Measurements from ENCODE around the gene RBM48. TPM values are rescaled to one million over a fixed set of nuclear protein-coding genes. Genes with fewer than 3 reads are reported as not detected.

RBM48 gene
- total and polyA plus RNA-seq, 2 donors (not counting 3 experiments of a cell fraction or from before 2014, with no cell fraction given), result 9.8 to 12.0 TPM

- dilution Hi-C loops (cut with MboI; ENCODE audit: extremely low pct_ligation_motif_present, low sequenced_read_pairs), result no loop called here
These were observed 19.0 kb downstream of the RBM48 start for GRCh38 chr7:92547579-92547978.

More at GRCh38 chr7:92547579-92547978, 19.0 kb downstream of the RBM48 start:
- peaks cover 0 to 2% of the 10 kb centered on the region in 2 experiments for H3K27me3 ChIP-seq (ENCODE audit: control insufficient read depth in 2 of 2, insufficient read depth in 2 of 2, low read length in 2 of 2)
- no TSS peak for BruUV-seq (replicated peaks)
- no peak overlapping the region for H3K4me2 ChIP-seq (ENCODE audit: insufficient read depth, low read length)
- no peaks in the 10 kb centered on the region for H3K9me3 ChIP-seq (replicated peaks; ENCODE audit: control insufficient read depth, insufficient read depth, low read length)
- TF ChIP-seq EZH2 (IDR thresholded peaks at IDR 0.05; ENCODE audit: borderline replicate concordance, low read depth, low read length, severe bottlenecking) (no peak), POLR2A (IDR thresholded peaks at IDR 0.05; ENCODE audit: low read depth, low read length) (no peak), POLR2AphosphoS5 (IDR thresholded peaks at IDR 0.05; ENCODE audit: insufficient read depth, low read depth, low read length) (no peak), MYC (IDR thresholded peaks at IDR 0.05; ENCODE audit: low read depth, low read length) (no peak), GATA2 (IDR thresholded peaks at IDR 0.05; ENCODE audit: insufficient read depth, insufficient read length, low read depth, low read length) (no peak), FOS (IDR thresholded peaks at IDR 0.05; ENCODE audit: borderline replicate concordance, insufficient read depth, low read length) (no peak), JUN (IDR thresholded peaks at IDR 0.05; ENCODE audit: borderline replicate concordance, insufficient read depth, insufficient read length, low read depth) (no peak)
- TF ChIP-seq, protein P1, sequence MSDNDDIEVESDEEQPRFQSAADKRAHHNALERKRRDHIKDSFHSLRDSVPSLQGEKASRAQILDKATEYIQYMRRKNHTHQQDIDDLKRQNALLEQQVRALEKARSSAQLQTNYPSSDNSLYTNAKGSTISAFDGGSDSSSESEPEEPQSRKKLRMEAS (IDR thresholded peaks at IDR 0.05; ENCODE audit: insufficient read depth, insufficient read length), result no peak
- TF ChIP-seq, protein P2, sequence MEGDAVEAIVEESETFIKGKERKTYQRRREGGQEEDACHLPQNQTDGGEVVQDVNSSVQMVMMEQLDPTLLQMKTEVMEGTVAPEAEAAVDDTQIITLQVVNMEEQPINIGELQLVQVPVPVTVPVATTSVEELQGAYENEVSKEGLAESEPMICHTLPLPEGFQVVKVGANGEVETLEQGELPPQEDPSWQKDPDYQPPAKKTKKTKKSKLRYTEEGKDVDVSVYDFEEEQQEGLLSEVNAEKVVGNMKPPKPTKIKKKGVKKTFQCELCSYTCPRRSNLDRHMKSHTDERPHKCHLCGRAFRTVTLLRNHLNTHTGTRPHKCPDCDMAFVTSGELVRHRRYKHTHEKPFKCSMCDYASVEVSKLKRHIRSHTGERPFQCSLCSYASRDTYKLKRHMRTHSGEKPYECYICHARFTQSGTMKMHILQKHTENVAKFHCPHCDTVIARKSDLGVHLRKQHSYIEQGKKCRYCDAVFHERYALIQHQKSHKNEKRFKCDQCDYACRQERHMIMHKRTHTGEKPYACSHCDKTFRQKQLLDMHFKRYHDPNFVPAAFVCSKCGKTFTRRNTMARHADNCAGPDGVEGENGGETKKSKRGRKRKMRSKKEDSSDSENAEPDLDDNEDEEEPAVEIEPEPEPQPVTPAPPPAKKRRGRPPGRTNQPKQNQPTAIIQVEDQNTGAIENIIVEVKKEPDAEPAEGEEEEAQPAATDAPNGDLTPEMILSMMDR (IDR thresholded peaks at IDR 0.05; ENCODE audit: extremely low read depth in 1 of 2, insufficient read depth in 1 of 2, low read depth in 1 of 2, low read length in 2 of 2), result no peak
- no peak for FAIRE-seq
- no peaks in the 10 kb centered on the region for H3K4me1 ChIP-seq (ENCODE audit: control insufficient read depth, extremely low read depth, insufficient read depth, low read length)
- no peak overlapping the region for H3K27ac ChIP-seq (ENCODE audit: insufficient read depth, low read depth, low read length)
- no peaks in the 10 kb centered on the region for H4K20me1 ChIP-seq (replicated peaks; ENCODE audit: control insufficient read depth, extremely low read depth, insufficient read depth, low read length)
- no peak overlapping the region for H3K4me3 ChIP-seq (replicated peaks in 1 of 3; ENCODE audit: insufficient read depth in 1 of 3, low read depth in 1 of 3, low read length in 3 of 3)
- no peaks in the 10 kb centered on the region for H3K79me2 ChIP-seq (ENCODE audit: control insufficient read depth, insufficient read depth, low read length)
- intact Hi-C loops (cut with micrococcal nuclease), result no loop called here
- ChIA-PET POLR2A (no interaction called here), CTCF (no interaction called here)
- H3K36me3 ChIP-seq (ENCODE audit: control insufficient read depth in 2 of 2, extremely low read depth in 1 of 2, insufficient read depth in 2 of 2, low read length in 2 of 2), result no peaks in the 10 kb centered on the region
- H3K9ac ChIP-seq (replicated peaks; ENCODE audit: extremely low read depth, insufficient read depth, low read length), result no peak overlapping the region
- H2AFZ ChIP-seq (ENCODE audit: low read depth, low read length), result no peak overlapping the region
- H3K9me1 ChIP-seq (replicated peaks; ENCODE audit: control insufficient read depth, extremely low read depth, insufficient read depth, low read length), result no peaks in the 10 kb centered on the region
- DNase-seq (ENCODE audit: low read depth, low spot score), result no peak
